SH-SY5Y (cell line): ENCODE measurements around the gene TNRC18.

Experiments
- GATA2 ChIP-seq: IDR thresholded peaks from 2 replicates; pipeline ENCODE4 v1.6.1; 2011; ENCODE audit warnings: mild to moderate bottlenecking, low read depth, low read length
- GATA3 ChIP-seq: IDR thresholded peaks from 2 replicates; pipeline ENCODE4 v1.6.1; 2011; ENCODE audit warnings: low read depth, mild to moderate bottlenecking, low read length, moderate library complexity

Gene TNRC18

GRCh38 chr7:5439572-5440496 lies 16.2 kb upstream of the TNRC18 start:
- no peak for TF ChIP-seq GATA3
- no peak for TF ChIP-seq GATA2

DNA sequence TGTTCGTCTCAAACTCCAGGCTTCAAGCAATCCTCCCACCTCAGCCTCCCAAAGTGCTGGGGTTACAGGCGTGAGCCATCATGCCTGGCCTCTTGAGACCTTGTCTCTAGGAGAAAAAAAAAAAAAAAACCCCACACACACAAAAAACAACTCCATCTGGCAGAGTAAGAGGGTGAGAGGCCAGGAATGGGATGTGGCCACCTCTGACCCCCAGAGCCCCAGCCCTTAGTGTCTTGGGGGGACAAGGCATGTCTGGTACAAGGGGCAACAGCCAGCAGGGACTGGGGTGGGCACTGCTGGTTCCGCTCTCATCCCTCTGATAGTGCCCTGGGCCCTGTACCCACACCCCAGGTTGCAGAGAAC lies 15.6 kb upstream of the TNRC18 start:
- TF ChIP-seq GATA2 (no peak), GATA3 (no peak)

DNA sequence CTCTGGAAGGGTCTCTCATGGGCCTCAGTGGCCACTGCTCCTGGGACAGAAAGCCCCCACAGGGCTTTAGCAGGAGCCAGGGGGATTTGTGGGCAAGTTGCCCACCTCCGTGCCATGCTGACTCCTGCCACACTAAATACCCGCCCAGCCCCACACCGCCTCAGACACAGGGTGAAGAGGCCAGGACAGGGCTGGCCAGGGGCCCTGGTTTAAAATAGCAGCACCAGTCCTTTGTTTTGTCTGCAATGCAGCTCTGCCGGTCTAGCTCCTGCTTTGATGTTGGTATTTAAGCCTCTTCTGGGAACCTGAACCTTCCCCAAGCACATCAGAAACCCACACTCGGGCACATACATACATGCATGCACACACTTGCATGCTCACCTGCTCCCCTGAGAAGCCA lies 14.4 kb upstream of the TNRC18 start:
- TF ChIP-seq GATA2 = no peak
- TF ChIP-seq GATA3 = no peak

DNA sequence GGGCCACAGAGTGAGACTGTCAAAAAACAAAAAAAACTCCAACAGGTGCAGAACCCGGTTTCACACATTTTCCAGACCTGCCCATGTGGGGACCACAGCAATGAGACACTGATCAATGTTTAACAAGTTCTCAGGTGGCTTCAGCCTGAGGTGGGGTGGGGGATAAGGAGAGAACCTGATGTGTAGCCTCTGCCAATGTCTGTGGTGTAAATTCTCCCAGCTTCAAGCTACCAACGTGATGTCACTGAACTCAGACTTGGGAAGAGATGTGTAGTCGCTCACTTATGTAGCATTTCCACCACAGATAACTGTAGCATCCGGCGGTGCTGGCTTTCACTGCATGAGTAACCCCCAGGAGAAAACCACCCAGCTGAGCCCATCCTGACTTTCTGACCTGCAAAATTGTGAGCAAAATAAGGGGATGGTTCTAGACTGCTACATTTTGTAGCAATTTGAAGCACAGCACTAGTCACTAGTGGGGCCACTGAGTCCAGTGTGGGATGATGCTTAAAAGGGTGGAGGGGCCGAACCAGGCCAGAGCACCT lies 13.8 kb upstream of the TNRC18 start:
- TF ChIP-seq GATA2 = no peak

DNA sequence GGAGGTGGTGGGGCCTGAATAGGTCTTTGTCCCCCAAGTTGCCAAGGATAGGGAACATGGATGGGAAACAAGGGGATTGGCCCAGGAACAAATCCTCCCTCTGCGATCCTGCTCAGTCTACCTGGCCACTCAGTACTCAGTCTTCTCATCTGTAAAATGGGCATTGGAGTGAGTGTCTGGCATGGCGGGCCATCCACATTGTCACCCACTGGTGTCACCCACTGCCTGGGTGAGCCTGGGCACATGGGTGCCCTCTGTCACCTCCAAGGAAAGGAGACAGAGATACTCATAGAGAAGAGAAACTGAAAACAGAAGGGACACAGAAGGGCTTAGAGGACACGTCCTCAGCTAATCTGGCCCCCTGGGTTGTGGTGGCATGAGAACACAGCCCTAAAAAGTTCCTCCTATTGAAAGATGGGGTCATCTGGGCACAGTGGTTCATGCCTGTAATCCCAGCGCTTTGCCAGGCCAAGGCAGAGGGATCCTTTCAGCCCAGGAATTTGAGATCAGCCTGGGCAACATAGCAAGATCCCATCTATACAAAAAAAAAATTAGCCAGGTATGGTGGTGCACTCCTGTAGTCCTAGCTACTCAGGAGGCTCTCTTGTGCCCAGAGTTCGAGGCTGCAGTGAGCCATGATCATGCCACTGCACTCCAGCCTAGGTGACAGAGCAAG lies 12.5 kb upstream of the TNRC18 start:
- TF ChIP-seq GATA3 = no peak
- TF ChIP-seq GATA2 = no peak

- no peak for TF ChIP-seq GATA3
- no peak for TF ChIP-seq GATA2
Measured at GRCh38 chr7:5435291-5436002, 11.8 kb upstream of the TNRC18 start.

DNA sequence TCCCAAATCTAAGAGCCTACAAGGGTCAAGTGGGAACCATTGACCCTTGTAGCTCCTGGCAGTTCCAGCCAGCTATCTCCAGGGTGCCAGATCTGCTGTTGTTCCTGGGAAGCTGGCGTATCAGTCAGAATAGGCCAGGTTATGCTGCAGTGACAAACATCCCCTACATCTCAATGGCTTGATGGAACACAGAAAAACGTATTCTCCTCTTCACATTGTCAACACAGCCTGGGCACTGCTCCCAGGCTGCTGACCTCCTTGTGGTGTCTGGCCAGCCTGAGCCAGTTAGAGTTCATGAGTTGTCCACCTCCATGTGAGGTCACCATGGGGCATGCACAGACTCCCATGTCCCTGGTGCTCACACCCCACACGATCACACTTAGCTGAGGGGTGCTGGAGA lies 9.5 kb upstream of the TNRC18 start:
- TF ChIP-seq GATA2 (no peak), GATA3 (no peak)

DNA sequence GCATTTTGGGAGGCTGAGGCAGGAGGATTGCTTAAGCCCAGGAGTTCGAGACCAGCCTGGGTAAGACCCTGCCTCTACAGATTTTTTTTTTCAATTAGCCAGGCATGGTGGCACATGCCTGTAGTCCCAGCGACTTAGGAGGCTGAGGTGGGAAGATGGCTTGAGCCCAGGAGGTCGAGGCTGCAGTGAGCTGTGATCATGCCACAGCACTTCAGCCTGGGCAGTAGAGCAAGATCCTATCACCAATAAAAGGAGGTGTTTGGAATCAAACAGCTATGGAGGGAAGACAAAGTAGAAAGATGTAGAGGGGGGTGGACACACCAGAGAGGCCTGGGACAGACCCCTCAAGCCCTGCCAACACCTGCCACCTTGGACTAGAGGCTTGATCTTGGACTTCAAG lies 9.1 kb upstream of the TNRC18 start:
- TF ChIP-seq GATA2 = no peak
- TF ChIP-seq GATA3 = no peak

- TF ChIP-seq GATA2 = no peak
- no peak for TF ChIP-seq GATA3
Measured at GRCh38 chr7:5431560-5432015, 8.0 kb upstream of the TNRC18 start.

DNA sequence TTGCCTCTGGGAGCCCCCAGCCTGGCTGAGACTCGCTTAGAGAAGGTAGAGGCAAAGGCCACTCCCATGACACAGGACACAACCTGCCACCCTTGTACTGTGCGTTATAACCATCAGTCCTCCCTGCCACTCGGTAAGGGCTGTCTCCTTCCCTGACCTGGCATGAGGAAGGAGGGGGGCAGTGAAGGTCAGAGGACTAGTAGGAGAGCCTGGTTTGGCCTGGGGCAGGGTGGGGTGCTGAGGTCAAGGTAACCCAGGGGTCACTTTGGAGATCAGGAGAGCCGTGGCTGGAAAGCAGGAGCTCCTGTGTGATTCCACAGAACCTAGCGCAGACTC lies 6.9 kb upstream of the TNRC18 start:
- TF ChIP-seq GATA2 (no peak), GATA3 (no peak)

DNA sequence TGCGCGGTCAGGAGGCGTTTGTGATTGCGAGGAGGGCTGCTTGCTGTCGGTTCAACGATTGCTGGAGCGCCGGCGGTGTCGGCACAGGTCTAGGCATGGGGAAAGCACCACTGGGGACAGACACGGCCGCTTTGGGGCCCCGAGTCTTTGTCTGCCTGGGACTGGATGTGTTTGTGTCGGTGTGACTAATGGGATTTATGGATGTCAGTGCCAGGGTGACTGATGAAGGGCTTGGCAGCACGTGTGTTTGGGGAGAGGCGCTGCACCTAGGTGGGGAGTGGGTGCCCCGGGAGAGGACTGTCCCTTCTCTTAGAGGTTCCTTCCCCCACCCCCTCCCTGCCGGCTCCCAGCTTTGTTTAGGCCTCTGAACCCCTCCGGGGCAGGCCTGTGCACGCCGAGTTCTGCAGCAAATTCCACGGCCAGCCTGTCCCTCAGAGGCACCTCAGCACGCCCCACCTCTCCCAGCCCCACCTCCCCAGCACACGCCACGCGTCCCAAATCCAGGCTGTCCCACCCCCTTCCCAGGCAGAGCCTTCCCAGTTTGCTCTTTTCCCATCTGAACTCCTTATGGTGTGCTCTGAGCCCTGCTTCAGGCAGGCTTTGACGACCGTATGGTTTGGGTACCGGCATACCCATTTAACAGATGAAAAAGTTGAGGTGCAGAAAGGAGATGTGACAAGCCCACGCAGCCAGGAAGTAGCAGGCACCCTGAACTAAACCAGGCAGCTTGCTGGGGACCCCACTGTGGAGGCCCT lies 6.4 kb upstream of the TNRC18 start:
- TF ChIP-seq GATA3 (no peak), GATA2 (no peak)

DNA sequence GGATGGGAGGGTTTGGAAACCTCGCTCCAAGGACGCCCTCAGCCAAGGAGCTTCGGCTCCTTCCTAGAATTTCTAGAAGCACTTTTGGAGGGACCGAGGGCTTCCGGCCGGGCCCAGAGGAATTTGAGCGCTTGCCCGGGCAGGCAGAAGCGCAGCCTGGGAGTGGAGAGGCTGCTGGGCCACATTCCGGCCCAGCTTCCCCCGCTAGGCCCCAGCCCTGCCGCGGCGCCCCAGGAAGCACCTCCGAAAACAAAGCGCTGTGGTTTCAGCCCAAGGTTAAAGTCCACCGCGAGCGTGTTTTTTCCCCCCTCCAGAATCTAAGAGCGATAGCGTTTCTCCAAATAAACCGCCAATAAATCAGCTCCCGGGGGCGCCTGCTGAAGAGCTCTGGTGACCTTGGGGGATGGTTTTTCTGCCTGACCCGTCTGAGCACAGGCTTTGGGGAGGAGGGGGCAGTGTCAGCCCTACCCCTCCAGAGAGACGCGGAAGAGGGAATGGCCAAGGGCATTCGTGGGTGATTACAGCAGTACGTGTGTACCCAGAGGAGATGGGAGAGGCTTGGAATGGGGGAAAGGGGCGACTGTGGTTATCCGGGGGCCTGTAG lies 5.7 kb upstream of the TNRC18 start:
- TF ChIP-seq GATA2 = no peak
- TF ChIP-seq GATA3 = no peak
